H1 (cell line): Measurements from ENCODE around the gene SS18L1. TPM values are rescaled to one million over a fixed set of nuclear protein-coding genes. Genes with fewer than 3 reads are reported as not detected.

ENCODE experiments used
- ASH2L ChIP-seq: fragments of 200-600, 300-600 bp; sonication (generic); IDR thresholded peaks from one replicate; pipeline ENCODE4 v1.7.1; 2017; ENCODE audit warnings: low read length
- BRCA1 ChIP-seq: IDR thresholded peaks from 2 replicates; pipeline ENCODE4 v1.6.1; 2012; ENCODE audit warnings: low read depth, low read length, improper control_type of control experiment
- CHD7 ChIP-seq: fragments of 300-600 bp; sonication (generic); IDR thresholded peaks from 2 replicates; pipeline ENCODE4 v1.7.1; 2012; ENCODE audit warnings: low read length, moderate library complexity, mild to moderate bottlenecking, inconsistent platforms; ENCODE audit not compliant: insufficient replicate concordance
- HDAC6 ChIP-seq: IDR thresholded peaks from one replicate; pipeline ENCODE4 v1.7.1; 2012; ENCODE audit warnings: low read depth, mild to moderate bottlenecking, inconsistent platforms, low read length, moderate library complexity
- RXRA ChIP-seq: IDR thresholded peaks from 2 replicates; pipeline ENCODE4 v1.6.1; 2011; ENCODE audit warnings: low read depth, mild to moderate bottlenecking, low read length, moderate library complexity; ENCODE audit not compliant: insufficient read depth
- SP1 ChIP-seq: IDR thresholded peaks from 2 replicates; pipeline ENCODE4 v1.6.1; 2011; ENCODE audit warnings: low read depth, low read length
- SRF ChIP-seq: IDR thresholded peaks from 2 replicates; pipeline ENCODE4 v1.6.1; 2011; ENCODE audit warnings: mild to moderate bottlenecking, low read depth, low read length, moderate library complexity
- TAF1 ChIP-seq: IDR thresholded peaks from 2 replicates; pipeline ENCODE4 v1.6.1; 2011; ENCODE audit warnings: mild to moderate bottlenecking, low read depth, low read length
- USF2 ChIP-seq: IDR thresholded peaks from 2 replicates; pipeline ENCODE4 v1.6.1; 2011; ENCODE audit warnings: low read length, improper control_type of control experiment
- polyA plus RNA-seq, 7 experiments: library from polyadenylated mRNA; depleted of rRNA in 3 of 7; stranded (reverse) in 5 of 7; unstranded in 2 of 7; fragments of >200 nt in 5 of 7; fragments of 200-250 nt in 2 of 7; gene quantifications; 1 replicate in 5 of 7; 2 replicates in 1 of 7; 4 replicates in 1 of 7; pipeline versions ENCODE4 v1.2.1 to v1.2.3, GENCODE V29; 2011 to 2013; ENCODE audit warnings: missing spikeins in 2 of 7, mixed read lengths in 2 of 7
- total RNA-seq: library from RNA; stranded (reverse); fragmentation: NEBNext Ultra II Directional; extraction: Animal tissue kit (Norgen Biotek cat#: 25700); gene quantifications from 2 replicates; pipeline ENCODE4 v1.2.1, GENCODE V29; 2021

The SS18L1 gene
- total and polyA plus RNA-seq, 2 of the 8 experiments (the other 6 are each of a cell fraction or from before 2014, with no cell fraction given) = 28.4 to 29.7 TPM

GRCh38 chr20:62143957-62144825 is 622 bp downstream of the SS18L1 start (continued):
- TF ChIP-seq HDAC6 (no peak), RXRA (no peak), BRCA1 (no peak), ASH2L (peak; percentile 71), TAF1 (peak; percentile 43; the same call in 1 of the 2 replicates), CHD7 (no peak), SRF (no peak), USF2 (no peak), SP1 (no peak)
